ENCODE data around the gene PRSS33.

PRSS33 gene

GRCh38 chr16:2737895-2738418 lies 49.4 kb downstream of the PRSS33 start:
- DNase-seq: no peak

- no peak for DNase-seq
Observed at GRCh38 chr16:2737238-2737605, 50.1 kb downstream of the PRSS33 start.

GRCh38 chr16:2736476-2737237 lies 50.7 kb downstream of the PRSS33 start:
- no peak for DNase-seq

- no peak for DNase-seq
Observed at GRCh38 chr16:2734844-2735515, 52.4 kb downstream of the PRSS33 start.

Measured in NCI-H69 (cell line).